HUES6 (cell line): ENCODE measurements around the gene NCK2.
"Not testable (repeated sequence)": the region's sequence is repeated elsewhere in the genome, so short reads cannot be mapped to it uniquely, and the experiment has no call there.

ENCODE experiments used
- H3K27ac ChIP-seq: 2 replicates; pipeline ENCODE4 v1.7.0; 2013; ENCODE audit warnings: low read depth, mild to moderate bottlenecking, low read length, inconsistent platforms
- H3K27me3 ChIP-seq: 2 replicates; pipeline ENCODE4 v1.6.1; 2013; ENCODE audit warnings: low read length; ENCODE audit not compliant: control insufficient read depth, insufficient read depth
- H3K36me3 ChIP-seq: 2 replicates; pipeline ENCODE4 v1.6.1; 2013; ENCODE audit warnings: low read length; ENCODE audit not compliant: control insufficient read depth, insufficient read depth
- H3K4me1 ChIP-seq: 2 replicates; pipeline ENCODE4 v1.6.1; 2013; ENCODE audit warnings: low read length; ENCODE audit not compliant: control insufficient read depth, insufficient read depth
- H3K4me3 ChIP-seq: 2 replicates; pipeline ENCODE4 v1.5.1; 2013; ENCODE audit warnings: low read depth, low read length
- H3K9ac ChIP-seq: one replicate; pipeline ENCODE4 v1.6.1; 2013; ENCODE audit warnings: mild to moderate bottlenecking, low read length
- H3K9me3 ChIP-seq: 2 replicates; pipeline ENCODE4 v1.6.1; 2013; ENCODE audit warnings: low read depth, low read length; ENCODE audit not compliant: control insufficient read depth, insufficient read depth

NCK2 gene

DNA sequence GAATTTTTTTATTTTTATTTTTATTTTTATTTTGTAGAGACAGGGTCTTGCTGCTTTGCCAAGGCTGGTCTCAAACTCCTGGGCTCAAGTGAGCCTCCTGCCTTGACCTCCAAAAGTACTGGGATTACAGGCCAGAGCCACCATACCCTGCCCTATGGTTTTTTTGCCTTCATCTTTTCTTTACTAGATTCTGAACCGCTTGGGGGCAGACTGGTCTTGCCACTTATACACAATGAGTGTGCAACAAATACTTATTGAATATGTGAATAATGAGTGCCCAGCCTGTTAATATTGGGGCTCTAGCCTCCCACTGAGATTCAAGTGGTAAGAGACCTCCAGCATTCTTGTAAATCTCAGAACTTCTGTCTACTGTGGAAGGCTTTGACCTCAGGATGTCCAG, 3.9 kb downstream of the NCK2 start:
- H3K27ac ChIP-seq, result no peak overlapping the region
- H3K27me3 ChIP-seq, result no peaks in the 10 kb centered on the region
- peaks cover 20% of the 10 kb centered on the region for H3K4me1 ChIP-seq
- H3K36me3 ChIP-seq, result peaks cover 11% of the 10 kb centered on the region; the same call in 1 of the 2 replicates
- H3K9ac ChIP-seq, result no peak overlapping the region
- no peak overlapping the region for H3K4me3 ChIP-seq
- 0 out of 2 replicates have a peak, but pooled peaks cover 4% of the 10 kb centered on the region for H3K9me3 ChIP-seq

DNA sequence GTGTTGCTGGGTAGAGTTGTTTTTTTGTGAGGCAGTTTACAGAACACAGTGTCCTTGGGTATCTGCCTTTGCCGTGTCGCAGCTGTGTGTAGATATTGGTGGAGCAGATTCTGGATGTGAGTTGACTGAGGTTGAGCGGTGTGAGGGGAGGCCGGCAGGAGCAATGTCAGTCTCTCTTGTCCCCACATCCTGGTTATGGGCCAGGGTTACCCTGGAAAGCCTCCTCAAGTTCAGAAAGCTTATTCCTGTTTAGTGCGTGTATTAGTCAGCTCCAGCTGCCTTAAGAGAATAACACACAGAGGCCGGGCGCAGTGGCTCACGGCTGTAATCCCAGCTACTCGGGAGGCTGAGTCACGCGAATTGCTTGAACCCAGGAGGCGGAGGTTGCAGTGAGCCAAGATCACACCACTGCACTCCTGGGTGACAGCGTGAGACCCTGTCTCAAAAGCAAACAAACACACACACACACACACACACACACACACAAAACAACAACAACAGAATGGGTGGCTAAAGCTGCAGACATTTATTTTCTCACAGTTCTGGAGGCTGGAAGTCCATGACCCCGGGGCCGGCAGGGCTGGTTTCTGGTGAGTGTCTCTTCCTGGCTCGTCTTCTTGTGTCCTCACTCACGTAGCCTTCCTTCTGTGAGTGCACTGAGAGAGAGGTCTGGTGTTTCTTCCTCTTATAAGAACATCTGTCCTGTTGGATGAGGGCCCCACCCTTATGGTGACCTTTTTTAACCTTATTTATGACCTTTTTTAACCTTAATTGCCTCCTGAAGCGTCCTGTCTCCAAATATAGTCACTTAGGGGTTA, 5.1 kb downstream of the NCK2 start:
- no peak overlapping the region for H3K4me3 ChIP-seq
- no peak overlapping the region for H3K27ac ChIP-seq
- H3K4me1 ChIP-seq, result peaks cover 23% of the 10 kb centered on the region

DNA sequence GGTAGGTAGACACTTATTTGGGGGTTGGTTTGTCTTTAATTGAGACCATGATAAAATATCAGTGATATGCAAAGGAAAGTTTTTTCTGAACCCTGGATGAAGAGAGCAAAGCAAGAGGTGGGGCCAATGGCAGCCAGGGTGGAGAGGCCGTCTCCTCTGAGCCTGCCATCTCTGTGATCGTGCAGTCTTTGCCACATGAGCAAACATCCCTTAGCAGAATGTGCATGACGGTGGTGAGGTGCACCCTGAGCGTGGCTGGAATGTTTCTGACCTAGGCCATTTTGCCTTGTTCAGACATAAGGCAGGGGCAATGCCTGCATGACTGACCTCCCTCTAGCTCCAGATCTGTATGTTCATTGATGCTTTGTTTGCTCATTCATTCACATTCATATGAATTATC, 6.0 kb downstream of the NCK2 start:
- Histone ChIP-seq H3K27ac (no peak overlapping the region), H3K27me3 (no peaks in the 10 kb centered on the region), H3K9ac (no peak overlapping the region), H3K4me1 (peaks cover 24% of the 10 kb centered on the region), H3K4me3 (no peak overlapping the region), H3K36me3 (peaks cover 11% of the 10 kb centered on the region; the same call in 1 of the 2 replicates), H3K9me3 (0 out of 2 replicates have a peak, but pooled peaks cover 4% of the 10 kb centered on the region)

More for the DNA sequence above, 5.1 kb downstream of the NCK2 start:
- 0 out of 2 replicates have a peak, but pooled peaks cover 4% of the 10 kb centered on the region for H3K9me3 ChIP-seq
- H3K27me3 ChIP-seq, result no peaks in the 10 kb centered on the region
- peaks cover 11% of the 10 kb centered on the region; the same call in 1 of the 2 replicates for H3K36me3 ChIP-seq
- no peak overlapping the region for H3K9ac ChIP-seq

DNA sequence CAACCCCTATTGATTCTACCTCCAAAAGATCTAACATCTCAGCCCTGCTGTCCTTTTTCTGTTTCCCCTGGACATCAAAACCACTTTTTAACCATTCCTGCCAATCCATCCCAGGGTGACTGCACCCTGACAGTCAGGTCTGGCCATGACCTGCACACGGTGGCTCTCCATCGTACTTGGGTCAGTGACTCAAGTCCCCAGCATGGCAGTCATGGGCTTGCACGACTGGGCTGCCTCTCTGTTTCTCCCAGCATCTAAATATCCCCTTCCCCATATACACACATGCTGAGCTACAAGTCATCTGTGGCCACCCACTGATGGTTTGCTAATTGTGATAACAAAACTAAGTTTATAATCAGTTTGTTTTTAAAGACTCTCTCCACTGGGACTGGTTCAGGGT, 6.6 kb downstream of the NCK2 start:
- Histone ChIP-seq H3K9ac (no peak overlapping the region), H3K27me3 (no peaks in the 10 kb centered on the region), H3K27ac (no peak overlapping the region), H3K4me1 (peaks cover 28% of the 10 kb centered on the region), H3K9me3 (0 out of 2 replicates have a peak, but pooled peaks cover 4% of the 10 kb centered on the region), H3K36me3 (peaks cover 11% of the 10 kb centered on the region; the same call in 1 of the 2 replicates), H3K4me3 (no peak overlapping the region)

DNA sequence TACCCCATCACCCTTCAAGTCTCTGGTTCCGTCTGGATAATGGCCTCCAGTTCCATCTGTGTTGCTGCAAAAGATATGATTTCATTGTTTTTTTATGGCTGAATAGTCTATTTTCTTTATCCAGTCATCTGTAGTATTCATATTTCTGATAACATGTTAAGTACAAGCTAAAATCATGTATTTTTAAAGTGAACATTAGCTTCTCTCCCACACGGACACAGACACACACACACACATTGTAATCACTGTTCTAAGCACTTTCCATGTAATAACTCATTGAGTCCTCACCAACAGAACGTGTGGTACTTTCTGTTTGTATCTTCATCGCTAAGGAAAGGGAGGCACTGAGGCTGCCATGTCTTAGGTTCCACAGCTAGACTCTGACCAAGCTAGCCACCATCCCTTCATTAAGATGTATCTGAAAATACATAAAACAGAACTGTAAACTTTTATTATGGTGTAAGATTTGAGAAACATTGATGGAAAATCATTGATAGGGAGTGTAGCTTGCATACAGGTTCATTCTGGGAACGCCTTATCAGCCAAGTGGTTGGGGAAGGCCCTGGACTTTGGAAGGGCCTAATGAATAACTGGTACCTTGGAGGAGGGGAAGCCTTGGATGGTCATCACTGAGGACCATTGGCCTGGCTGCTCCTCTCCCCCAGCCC, 8.1 kb downstream of the NCK2 start:
- Histone ChIP-seq H3K9ac (no peak overlapping the region), H3K9me3 (0 out of 2 replicates have a peak, but pooled peaks cover 4% of the 10 kb centered on the region), H3K4me1 (peaks cover 21% of the 10 kb centered on the region), H3K4me3 (no peak overlapping the region), H3K27me3 (no peaks in the 10 kb centered on the region), H3K27ac (no peak overlapping the region), H3K36me3 (peaks cover 11% of the 10 kb centered on the region; the same call in 1 of the 2 replicates)

DNA sequence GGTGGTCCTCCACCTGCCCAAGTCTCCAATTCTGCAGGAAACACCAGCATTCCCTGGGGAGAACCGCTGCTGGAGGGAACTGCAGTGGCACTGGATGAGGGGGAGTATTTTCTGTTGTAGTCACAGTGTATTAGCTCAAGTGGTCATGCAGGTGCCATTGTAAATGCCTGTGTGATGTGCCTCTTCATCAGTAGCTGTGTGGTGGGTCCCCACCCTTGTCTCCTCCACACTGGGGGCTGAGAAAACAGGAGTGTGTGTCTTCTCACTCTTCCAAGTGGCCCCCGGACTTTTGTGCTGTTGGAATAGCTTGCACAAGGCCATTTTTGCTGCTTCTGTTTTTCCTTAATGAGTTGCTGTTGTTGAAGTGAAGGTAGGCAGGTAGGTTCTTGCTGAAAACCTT, 8.7 kb downstream of the NCK2 start:
- 0 out of 2 replicates have a peak, but pooled peaks cover 4% of the 10 kb centered on the region for H3K9me3 ChIP-seq
- no peak overlapping the region for H3K4me3 ChIP-seq
- no peak overlapping the region for H3K9ac ChIP-seq
- peaks cover 21% of the 10 kb centered on the region for H3K4me1 ChIP-seq
- H3K27me3 ChIP-seq, result no peaks in the 10 kb centered on the region
- no peak overlapping the region for H3K27ac ChIP-seq
- peaks cover 11% of the 10 kb centered on the region; the same call in 1 of the 2 replicates for H3K36me3 ChIP-seq

DNA sequence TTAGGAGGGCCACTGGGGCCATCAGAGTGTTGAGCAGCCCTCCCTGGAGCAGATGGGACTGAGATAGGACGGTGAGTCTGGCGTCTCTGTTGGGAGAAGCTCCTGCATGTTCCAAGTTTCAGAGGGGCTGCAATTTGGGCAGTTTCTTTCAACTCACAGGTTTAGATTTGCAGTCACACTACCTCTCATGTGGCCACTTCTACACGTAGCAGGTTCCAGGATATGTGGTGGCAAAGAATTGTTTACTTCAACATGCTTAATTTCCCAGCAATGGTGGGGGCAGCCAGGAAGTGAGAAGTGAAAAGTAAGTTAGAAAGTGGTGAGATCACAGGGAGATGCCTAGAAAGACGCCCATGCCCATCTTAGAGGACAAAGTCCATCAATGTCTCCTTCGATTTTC, 9.3 kb downstream of the NCK2 start:
- H3K27me3 ChIP-seq, result no peaks in the 10 kb centered on the region
- peaks cover 11% of the 10 kb centered on the region; the same call in 1 of the 2 replicates for H3K36me3 ChIP-seq
- H3K27ac ChIP-seq, result no peak overlapping the region

DNA sequence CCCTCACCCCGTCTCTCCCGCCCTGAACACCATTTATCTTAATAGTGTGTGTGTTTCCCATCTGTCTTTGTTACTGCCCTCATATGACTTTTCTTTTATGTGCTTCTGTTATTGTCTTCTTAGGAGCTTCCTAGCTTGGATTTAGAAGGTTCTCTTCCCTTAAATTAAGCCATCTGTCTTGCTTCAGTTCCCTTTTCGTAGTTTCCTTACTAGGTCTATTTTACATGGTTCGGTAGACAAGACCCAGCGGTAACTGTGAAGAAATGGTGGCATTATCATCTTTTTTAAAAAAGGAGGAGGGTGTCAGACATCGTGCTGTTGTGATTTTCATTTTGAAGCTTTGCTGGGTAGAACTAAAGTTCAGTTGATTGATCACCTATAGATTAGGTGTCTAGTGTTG, 10.3 kb downstream of the NCK2 start:
- Histone ChIP-seq H3K9ac (no peak overlapping the region), H3K4me1 (peaks cover 27% of the 10 kb centered on the region), H3K4me3 (no peak overlapping the region), H3K27ac (no peak overlapping the region), H3K36me3 (peaks cover 11% of the 10 kb centered on the region; the same call in 1 of the 2 replicates), H3K27me3 (no peaks in the 10 kb centered on the region), H3K9me3 (no peaks in the 10 kb centered on the region)

More for the DNA sequence above, 9.3 kb downstream of the NCK2 start:
- H3K4me3 ChIP-seq, result no peak overlapping the region
- H3K4me1 ChIP-seq, result peaks cover 21% of the 10 kb centered on the region
- 0 out of 2 replicates have a peak, but pooled peaks cover 4% of the 10 kb centered on the region for H3K9me3 ChIP-seq
- no peak overlapping the region for H3K9ac ChIP-seq

DNA sequence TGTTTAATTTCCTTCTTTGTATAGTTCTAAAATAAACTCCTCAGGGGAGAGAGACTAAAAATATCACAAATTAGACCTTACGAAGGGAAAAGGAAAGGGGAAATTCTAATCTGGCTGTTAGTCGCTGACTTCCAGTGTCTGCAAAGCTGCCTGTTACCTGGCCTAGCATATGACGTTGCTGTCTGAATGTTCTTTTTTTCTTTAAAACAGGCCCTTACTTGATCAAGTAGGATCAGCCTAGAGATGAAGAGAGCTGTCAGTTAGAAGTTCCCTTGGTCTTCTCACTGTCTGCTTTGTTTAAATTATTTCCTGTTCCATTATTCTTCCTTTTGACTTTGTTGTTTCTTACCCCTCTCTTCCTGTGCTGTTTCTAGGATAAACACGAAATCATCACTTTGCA, 11.2 kb downstream of the NCK2 start:
- no peak overlapping the region for H3K9ac ChIP-seq
- H3K36me3 ChIP-seq, result peaks cover 11% of the 10 kb centered on the region; the same call in 1 of the 2 replicates
- no peak overlapping the region for H3K4me3 ChIP-seq
- peaks cover 34% of the 10 kb centered on the region for H3K4me1 ChIP-seq
- H3K27ac ChIP-seq, result no peak overlapping the region
- H3K9me3 ChIP-seq, result no peaks in the 10 kb centered on the region
- no peaks in the 10 kb centered on the region for H3K27me3 ChIP-seq

DNA sequence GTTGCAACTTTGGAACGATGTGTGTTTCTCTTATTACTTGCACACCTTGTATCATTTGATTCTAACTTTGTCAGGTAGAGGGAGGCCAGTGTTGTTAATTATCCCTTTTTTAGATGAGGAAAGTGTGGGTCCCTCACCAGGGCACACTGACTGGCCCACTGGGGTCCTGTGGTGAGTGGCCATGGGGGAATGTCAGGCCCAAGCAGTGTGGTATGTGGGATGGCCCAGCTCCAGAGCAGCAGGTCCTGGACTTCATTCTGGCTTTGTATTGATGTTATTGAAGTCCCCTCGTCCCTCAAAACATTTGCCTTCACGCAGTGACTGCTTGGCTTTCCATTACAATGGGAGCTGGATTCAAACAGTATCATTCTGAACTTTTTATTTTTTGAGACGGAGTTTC, 11.7 kb downstream of the NCK2 start:
- Histone ChIP-seq H3K27ac (no peak overlapping the region), H3K27me3 (no peaks in the 10 kb centered on the region), H3K9ac (no peak overlapping the region), H3K36me3 (peaks cover 11% of the 10 kb centered on the region; the same call in 1 of the 2 replicates), H3K9me3 (no peaks in the 10 kb centered on the region), H3K4me3 (no peak overlapping the region), H3K4me1 (peaks cover 38% of the 10 kb centered on the region)

DNA sequence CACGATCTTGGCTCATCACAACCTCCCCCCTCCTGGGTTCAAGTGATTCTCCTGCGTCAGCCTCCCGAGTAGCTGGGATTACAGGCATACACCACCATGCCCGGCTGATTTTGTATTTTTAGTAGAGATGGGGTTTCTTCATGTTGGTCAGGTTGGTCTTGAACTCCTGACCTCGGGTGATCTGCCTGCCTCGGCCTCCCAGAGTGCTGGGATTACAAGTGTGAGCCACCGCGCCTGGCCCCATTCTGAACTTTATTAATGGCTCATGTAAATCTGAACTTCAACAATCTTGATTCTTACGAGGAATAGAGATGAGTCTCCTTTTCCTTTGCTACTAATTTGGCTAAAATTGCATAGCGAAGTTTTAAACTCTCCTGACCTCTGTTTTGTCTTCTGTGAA, 12.2 kb downstream of the NCK2 start:
- not testable (repeated sequence) for H3K27ac ChIP-seq, H3K27me3 ChIP-seq, H3K9ac ChIP-seq, H3K9me3 ChIP-seq, H3K4me3 ChIP-seq
- peaks cover 11% of the 10 kb centered on the region; the same call in 1 of the 2 replicates for H3K36me3 ChIP-seq
- H3K4me1 ChIP-seq, result peaks cover 42% of the 10 kb centered on the region
